ENCODE data around the gene CMTR1.
"Not testable (repeated sequence)": the region's sequence is repeated elsewhere in the genome, so short reads cannot be mapped to it uniquely, and the experiment has no call there.

CMTR1 gene

DNA sequence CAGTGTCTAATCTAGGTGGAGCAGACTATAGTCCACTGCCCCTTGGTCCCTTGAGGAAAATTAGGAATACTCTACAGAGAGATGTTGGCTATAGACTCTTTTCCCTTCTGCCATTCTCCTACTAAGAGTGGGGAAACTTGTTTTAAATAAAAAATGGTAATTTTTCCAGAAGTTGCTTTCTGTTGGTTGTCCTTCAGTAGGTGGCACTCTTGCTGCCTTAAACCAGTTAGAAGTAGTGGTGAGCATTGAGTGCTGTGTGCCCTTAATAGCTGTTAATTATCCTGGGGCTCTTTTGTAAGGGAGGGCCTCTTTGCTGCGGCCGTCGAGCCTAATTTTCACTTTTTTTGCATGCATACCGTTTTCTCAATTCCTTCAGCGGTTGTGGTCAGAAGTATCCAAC, 2.8 kb downstream of the CMTR1 start:
- DNase-seq (ENCODE audit: low spot score) = no peak

DNA sequence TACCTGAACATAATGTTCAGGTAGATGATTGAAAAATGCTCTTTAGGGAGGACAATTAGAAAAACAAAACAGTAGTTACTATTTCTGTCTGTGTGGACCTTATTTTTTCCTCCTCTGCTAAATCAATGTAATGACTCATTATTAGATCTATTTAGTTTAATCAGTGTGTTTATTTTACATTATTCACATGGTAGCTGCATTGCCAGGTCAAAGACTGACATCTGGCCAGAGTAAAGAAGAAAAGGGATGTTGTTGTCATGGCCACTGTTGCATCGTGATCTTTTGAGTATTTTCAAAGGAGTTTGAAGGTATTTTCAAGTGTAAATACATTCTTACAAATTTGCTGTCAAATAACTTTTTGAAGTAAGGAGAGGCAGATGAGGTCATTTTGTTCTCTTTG, 5.9 kb downstream of the CMTR1 start:
- no peak for DNase-seq (ENCODE audit: low spot score)

DNA sequence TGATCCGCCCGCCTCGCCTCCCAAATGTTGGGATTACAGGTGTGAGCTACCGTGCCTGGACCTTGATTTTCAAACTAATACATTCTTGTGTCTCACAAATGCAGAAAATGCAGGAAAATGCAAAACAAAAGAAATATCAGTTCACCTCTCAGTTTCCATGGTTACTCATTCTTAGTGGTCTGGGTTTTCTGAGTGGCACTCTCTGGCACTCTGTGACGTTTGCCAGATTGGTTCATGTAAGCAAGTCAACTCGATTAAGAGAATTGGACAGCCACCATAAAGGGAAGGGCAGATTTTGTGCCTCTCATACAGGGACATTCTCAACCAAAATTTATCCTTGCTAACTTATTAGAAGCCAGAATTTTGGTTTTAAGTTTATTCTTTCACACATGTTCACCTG, 8.6 kb downstream of the CMTR1 start:
- no peak for DNase-seq (ENCODE audit: low spot score)

GRCh38 chr6:37442416-37443215, 9.6 kb downstream of the CMTR1 start:
- no peak for DNase-seq (ENCODE audit: low spot score)

GRCh38 chr6:37443216-37443542, 10.2 kb downstream of the CMTR1 start:
- DNase-seq (ENCODE audit: low spot score) = not testable (repeated sequence)

GRCh38 chr6:37449984-37450383, 17.0 kb downstream of the CMTR1 start:
- no peak for DNase-seq (ENCODE audit: low spot score)

DNA sequence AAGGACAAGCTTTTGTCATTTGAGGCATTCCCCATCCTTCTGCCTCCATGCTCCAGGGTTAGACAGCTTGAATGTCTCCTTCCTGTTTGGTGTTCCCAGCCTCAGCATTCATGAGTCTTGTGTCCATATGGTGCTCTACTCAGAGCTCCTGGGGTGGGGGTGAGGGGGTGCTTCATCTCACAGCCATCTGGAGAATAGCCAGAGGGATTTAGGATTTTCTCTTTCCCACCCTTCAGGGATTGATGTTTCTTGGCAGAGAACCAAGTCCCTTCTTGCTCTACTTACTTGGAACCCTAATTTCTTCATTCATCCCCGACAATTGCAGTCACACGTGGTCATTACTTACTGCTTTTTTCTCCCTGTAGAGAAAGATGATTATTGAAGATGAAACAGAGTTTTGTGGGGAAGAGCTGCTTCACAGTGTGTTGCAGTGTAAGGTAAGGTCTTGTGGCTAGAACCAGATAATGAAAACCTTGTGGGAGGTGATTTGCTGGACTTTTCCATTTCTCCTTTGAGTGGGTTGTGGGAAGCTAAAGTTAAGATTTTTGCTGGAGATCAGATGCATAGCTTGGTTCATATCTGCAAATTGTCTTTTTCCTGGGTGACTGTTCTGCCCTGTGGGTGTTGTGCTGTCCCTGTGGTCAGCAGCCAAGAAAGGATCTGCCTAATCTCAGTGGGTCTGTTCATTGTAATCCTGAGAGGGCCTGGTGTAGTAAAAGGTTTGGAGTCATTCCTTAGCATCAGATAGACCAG, 18.6 kb downstream of the CMTR1 start:
- DNase-seq (ENCODE audit: low spot score) = no peak

DNA sequence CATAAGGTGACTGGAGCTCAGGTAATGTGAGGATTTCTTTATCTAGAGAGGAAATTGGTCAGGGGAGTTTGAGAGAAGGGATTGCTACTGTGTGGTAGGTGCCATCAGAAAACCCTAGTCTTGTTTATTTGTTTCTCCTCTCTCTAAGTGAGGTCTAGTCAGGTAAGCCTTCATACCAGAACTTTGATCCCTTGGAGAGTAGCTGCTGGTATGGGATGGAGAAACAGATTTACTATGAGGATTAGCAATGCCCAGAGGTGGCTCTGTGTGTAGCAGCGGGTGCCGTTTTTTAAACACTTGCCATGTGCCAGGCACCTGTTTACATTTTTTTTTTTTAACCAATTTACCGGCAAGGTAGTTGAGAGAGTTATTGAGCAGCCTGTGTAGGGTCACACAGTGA, 19.5 kb downstream of the CMTR1 start:
- no peak for DNase-seq (ENCODE audit: low spot score)

DNA sequence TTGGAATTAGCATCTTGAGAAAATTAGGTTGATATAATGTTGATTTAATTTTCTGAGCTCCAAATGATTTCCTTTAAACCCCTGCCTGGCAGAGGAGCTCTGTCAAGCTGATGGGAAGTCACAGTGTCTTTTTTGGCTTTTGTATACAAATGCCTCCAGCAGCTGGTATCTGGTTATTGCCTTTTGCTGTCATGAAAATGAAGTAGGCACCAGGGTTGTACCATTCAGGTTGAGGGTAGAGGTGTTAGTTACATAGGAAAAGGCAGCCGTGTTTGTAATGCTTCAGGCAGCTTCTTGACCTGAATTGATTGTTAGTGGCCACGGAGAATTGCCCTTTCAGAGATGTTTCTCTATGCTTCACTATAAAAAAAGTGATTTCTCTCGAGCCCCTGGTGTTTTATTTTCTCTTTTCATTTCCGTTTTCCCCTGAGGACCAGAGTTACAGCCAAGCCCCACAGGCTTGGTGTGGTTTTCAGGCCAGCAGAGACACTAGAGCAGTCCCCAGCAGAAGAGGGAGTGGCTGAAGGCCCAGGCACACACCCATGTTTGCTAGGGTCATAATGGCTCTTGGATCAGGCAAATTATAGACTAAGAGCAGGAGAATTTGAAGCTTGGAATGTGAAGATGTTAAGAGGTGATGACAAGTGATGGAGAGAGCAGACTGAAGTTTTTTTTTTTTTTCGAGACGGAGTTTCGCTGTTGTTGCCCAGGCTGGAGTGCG, 21.6 kb downstream of the CMTR1 start:
- no peak for DNase-seq (ENCODE audit: low spot score)

- no peak for DNase-seq (ENCODE audit: low spot score)
Observed at GRCh38 chr6:37456126-37456525, 23.1 kb downstream of the CMTR1 start.

DNA sequence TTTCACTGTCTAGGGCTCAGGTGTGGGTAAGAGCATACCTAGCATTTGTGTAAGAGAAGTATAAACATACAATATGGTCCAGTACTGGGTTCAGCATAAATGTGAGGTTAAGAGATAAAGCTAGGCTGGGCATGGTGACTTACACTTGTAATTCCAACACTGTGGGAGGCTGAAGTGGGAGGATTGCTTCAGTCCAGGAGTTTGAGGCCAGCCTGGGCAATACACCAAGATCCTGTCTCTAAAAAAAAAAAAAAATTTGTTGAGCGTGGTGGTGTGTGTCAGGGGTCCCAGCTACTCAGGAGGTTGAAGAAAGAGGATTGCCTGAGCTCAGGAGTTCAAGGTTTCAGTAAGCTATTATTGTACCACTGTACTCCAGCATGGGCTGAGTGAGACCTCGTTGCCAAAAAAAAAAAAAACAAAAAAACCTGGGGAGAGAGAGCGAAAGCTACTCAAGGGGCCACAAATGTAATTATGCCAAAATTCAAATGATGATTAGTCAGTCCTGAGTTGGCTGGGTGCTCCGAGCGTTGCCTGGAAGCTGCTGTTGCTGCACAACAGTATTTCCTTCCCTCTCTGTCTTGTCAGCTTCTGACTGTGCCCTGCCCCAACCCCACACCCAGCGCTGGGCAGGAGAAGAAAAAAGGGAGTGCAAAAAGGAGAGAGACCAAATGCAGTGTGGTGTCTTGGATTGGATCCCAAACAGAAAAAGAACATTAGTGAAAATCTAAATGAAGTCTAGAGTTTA, 24.0 kb downstream of the CMTR1 start:
- no peak for DNase-seq (ENCODE audit: low spot score)

- no peak for DNase-seq (ENCODE audit: low spot score)
Observed at GRCh38 chr6:37459981-37460800, 27.2 kb downstream of the CMTR1 start.

DNA sequence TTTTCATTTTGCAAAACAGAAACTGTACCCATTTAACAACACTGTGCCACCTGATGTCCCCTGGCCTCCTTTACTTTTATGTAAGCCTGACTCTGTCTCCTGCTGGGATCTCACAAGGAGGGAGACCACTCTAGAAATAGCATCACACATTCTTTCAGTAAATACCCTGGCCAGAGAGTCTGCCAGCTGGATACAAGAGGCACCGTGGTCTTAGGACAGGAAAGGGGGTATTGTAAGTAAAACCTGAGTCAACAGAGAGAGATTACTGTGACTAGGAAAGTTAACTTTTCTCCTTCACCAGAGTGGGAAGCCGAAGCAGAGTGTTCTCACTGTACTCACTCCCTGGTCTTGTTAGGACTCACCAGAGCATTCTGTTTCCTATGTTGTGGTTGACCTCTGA, 27.8 kb downstream of the CMTR1 start:
- no peak for DNase-seq (ENCODE audit: low spot score)

DNA sequence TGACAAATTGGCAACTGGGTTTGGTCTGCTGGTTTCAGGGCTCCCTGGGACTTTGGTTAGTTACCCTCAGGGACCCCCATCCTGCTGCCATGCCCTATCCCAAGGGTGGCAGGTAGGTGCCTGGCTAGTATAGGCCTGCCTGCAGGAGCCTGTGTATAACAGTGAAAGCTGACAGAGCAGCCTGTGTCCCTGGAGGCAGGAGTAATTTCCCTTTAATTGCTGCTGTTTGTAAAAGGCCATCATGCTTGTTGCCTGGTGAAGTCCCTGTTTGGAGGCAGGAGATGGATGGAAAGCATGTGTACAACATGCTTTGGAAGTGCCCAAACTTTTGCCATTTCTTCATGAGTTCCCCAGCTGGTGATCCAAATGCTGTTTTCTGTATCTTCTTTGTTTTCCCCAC, 30.1 kb downstream of the CMTR1 start:
- no peak for DNase-seq (ENCODE audit: low spot score)

GRCh38 chr6:37467718-37468117, 34.7 kb downstream of the CMTR1 start:
- no peak for DNase-seq (ENCODE audit: low spot score)

DNA sequence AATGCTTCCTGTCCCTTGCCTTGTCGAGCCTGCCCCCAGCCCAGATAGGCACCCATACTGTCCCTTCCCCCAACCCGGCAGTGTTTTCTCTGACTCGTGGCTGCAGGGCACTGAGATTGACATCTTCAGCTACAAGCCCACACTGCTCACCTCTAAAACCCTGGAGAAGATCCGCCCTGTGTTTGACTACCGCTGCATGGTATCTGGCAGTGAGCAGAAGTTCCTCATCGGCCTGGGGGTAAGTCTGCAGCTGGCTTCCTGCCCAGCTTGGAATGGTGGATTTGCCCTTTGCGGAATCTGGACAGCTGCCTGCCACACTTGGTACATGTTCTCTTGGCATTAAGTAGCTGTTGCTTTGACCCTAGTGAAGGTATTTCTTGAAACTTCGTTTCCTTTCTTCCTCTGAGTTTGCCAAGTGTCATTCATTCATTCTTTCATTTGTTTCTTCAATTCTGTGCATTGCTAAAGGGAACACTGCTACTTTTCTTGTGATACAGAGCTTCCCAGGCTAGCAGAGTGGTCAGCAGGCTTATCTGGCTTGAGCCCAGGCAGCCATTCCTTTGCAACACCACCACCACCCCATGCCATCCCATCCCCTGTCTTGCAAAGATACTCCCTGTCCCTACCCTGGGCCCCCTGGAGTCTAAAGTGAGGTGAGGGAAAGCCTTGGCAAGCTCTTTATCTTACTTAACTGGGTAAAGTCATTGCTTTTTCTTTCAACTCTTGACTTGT, 40.5 kb downstream of the CMTR1 start:
- peak; percentile 63 for DNase-seq (ENCODE audit: low spot score)

GRCh38 chr6:37474316-37474715, 41.3 kb downstream of the CMTR1 start:
- peak; percentile 31 for DNase-seq (ENCODE audit: low spot score)

- DNase-seq (ENCODE audit: low spot score) = peak; percentile 57
Observed at GRCh38 chr6:37477191-37477590, 44.2 kb downstream of the CMTR1 start.

GRCh38 chr6:37477656-37478435, 44.8 kb downstream of the CMTR1 start:
- peak; percentile 40 for DNase-seq (ENCODE audit: low spot score)

DNA sequence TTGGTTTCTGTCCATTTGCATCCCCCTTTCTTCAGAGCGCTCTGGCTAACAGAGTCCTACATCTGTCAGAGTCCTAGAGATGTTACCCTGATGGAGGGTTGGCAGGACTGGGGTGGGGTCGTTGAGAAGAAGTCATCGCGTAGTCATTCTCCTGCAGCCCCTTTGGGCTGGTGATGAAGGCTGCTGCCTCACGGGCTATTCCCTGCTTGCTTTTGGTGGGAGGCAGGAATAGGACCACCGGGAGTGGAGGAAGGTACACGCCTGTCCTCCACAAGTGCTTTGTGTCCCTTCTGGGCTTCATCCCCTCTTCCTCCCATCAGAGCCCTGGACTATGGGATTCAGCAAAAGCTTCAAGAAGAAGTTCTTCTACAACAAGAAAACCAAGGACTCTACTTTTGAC, 45.8 kb downstream of the CMTR1 start:
- peak; percentile 12 for DNase-seq (ENCODE audit: low spot score)
